Astrocyte of the cerebellum (primary cell): ENCODE measurements around the gene RGS5.
A peak's percentile ranks its signal among the peaks of the same experiment; 100 is the strongest.

Source experiments
- DNase-seq: peaks from one replicate; pipeline ENCODE4 v3.0.0-alpha.2; 2011; ENCODE audit warnings: low read depth
- H3K4me3 ChIP-seq: 2 replicates; pipeline ENCODE4 v1.5.1; 2011; ENCODE audit warnings: mild to moderate bottlenecking, low read depth, low read length, moderate library complexity
- CTCF ChIP-seq: IDR thresholded peaks from 2 replicates; pipeline ENCODE4 v1.5.1; 2012; ENCODE audit warnings: low read length, low read depth, moderate library complexity, mild to moderate bottlenecking; ENCODE audit errors: missing control alignments
- in situ Hi-C: cut with HindIII; loops from 2 replicates; pipeline ENCODE4 v1.10.0; 2017; ENCODE audit warnings: low sequenced_read_pairs

The RGS5 gene

GRCh38 chr1:163174524-163175437, 27.9 kb downstream of the RGS5 start:
- peak; percentile 88 for TF ChIP-seq CTCF
- DNase-seq: peak; percentile 44
- in situ Hi-C loops: loop anchor here (5.0 to 25.0 kb wide), 2 partner anchors 102 to 287 kb away; no protein-coding TSS in a partner anchor
- H3K4me3 ChIP-seq: no peak overlapping the region

GRCh38 chr1:163173121-163173520, 29.6 kb downstream of the RGS5 start:
- in situ Hi-C loops: no loop called here
- no peak overlapping the region for H3K4me3 ChIP-seq
- no peak for DNase-seq
- no peak for TF ChIP-seq CTCF

- no peak overlapping the region for H3K4me3 ChIP-seq
- TF ChIP-seq CTCF: no peak
- in situ Hi-C loops: no loop called here
- no peak for DNase-seq
Observed at GRCh38 chr1:163172596-163172995, 30.1 kb downstream of the RGS5 start.

- DNase-seq: no peak
- H3K4me3 ChIP-seq: no peak overlapping the region
- TF ChIP-seq CTCF: no peak
- in situ Hi-C loops: no loop called here
Observed at GRCh38 chr1:163171826-163172225, 30.9 kb downstream of the RGS5 start.

GRCh38 chr1:163170975-163171676, 31.6 kb downstream of the RGS5 start:
- H3K4me3 ChIP-seq: no peak overlapping the region
- no peak for DNase-seq
- TF ChIP-seq CTCF: peak; percentile 65
- in situ Hi-C loops: no loop called here

GRCh38 chr1:163170331-163170730, 32.4 kb downstream of the RGS5 start:
- no peak for DNase-seq
- in situ Hi-C loops: no loop called here
- no peak for TF ChIP-seq CTCF
- H3K4me3 ChIP-seq: no peak overlapping the region
